Activated CD4-positive, alpha-beta T cell treated with anti-CD3 and anti-CD28 coated beads, Interleukin-10, Interleukin-2, amounts not matched to agents 100 ng/mL and 50 ng/mL, durations not matched to agents 16 hours and 8 hours (primary cell): ENCODE measurements around the gene KIF19.

Source experiments
- DNase-seq: peaks from one replicate; pipeline ENCODE4 v3.0.0-alpha.2; 2020

KIF19 gene

GRCh38 chr17:74304184-74304583 lies 21.8 kb upstream of the KIF19 start:
- no peak for DNase-seq

- peak; percentile 19 for DNase-seq
Observed at GRCh38 chr17:74305865-74306654, 20.0 kb upstream of the KIF19 start.

GRCh38 chr17:74307984-74308773 lies 17.8 kb upstream of the KIF19 start:
- no peak for DNase-seq

DNA sequence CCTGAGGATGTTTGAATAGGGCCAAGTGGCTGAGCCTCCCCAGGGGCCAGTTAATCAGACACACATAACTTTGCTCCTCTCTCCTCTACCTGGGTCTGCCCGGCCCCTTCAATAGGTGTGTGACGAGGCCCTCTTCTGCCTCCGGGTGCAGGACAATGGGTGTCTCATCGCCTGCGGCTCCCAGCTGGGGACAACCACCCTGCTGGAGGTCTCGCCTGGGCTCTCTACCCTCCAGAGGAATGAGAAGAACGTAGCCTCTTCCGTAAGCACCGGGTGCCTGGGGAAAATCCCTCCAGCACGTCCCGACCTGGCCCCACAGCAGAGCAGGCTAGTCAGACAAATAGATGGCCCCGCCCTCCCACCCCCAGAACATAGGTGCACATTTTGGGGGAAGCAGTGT lies 16.1 kb upstream of the KIF19 start:
- no peak for DNase-seq

- no peak for DNase-seq
Observed at GRCh38 chr17:74314877-74315276, 11.1 kb upstream of the KIF19 start.

- DNase-seq, result no peak
Observed at GRCh38 chr17:74316220-74316619, 9.8 kb upstream of the KIF19 start.

DNA sequence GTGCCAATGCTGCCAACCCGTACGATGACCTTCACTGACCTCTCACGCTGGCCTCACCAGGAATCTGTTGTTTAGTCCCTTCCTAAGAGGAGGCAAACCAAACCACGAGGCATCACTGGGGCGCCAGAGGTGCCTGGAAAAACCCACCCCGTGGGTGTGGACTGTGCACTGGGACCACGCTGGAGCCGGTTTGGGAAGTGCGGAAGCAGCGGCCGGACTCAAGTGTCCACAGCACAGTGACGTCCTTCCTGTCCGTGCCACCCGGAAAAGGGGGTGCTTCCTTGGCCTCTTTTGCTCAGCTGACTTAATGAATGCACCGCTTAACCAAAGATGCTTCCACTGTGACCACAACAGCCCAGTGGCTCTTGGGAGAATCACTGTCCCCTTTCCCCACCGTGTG lies 9.0 kb upstream of the KIF19 start:
- no peak for DNase-seq

GRCh38 chr17:74318391-74318790 lies 7.6 kb upstream of the KIF19 start:
- no peak for DNase-seq

- no peak for DNase-seq
Observed at GRCh38 chr17:74324521-74324920, 1.5 kb upstream of the KIF19 start.

DNA sequence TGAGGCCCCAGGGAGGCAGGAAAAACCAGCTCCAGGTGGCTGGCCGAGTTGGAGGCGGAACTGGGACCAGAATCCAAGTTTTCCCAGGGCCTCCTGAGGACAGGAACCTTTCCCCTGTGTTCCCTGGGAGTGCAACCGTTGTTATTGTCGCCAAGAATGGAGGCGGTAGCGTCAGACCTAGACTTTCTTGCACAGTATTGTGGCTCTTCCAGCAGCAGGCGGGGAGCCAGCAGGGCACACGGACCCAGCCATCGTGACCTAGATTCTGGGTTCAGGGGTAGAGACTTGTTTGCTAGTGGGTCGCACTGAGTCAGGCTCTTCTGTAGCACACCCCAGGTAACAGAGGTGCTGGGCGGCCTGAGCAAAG lies 667 bp upstream of the KIF19 start:
- DNase-seq, result no peak

DNA sequence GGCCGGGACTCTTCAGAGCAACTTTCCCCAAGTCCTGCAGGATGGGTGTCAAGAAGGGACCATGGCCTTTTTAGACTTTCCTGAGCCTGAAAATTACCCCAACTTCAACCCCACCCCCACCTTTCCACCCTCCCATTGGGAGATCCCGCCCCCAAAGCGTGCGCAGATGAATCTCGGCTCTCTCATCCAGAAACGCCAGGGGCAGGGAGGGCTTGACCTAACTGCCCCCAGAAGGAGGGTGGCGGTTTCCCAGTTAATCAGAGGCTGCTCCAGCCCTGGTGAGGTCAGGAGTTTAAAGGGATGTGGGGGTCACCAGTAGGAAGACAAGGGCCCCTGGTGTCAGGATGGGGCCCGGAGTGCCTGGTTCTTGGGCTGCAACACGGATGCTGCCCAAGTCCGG lies 480 bp downstream of the KIF19 start:
- DNase-seq, result no peak

DNA sequence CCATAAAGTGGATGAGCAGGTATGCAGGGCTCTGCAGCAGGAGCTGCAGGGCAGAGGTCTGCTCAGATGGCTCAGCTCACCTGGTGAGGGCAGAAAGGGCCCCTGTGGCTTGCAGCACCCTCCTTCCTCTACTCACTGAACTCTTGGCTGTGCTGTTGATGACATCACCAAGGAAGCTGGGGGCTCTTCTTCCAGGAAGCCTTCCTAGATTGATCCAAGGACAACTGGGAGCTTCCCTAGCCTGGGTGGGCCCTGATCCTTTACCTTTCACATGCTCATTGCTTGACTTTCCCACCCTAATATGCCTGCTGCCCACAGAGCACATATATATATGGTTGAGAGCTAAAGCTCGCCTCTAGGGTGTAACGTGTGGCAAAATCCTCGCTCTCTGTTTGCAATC lies 2.5 kb downstream of the KIF19 start:
- no peak for DNase-seq

GRCh38 chr17:74329378-74329777 lies 3.4 kb downstream of the KIF19 start:
- no peak for DNase-seq

DNA sequence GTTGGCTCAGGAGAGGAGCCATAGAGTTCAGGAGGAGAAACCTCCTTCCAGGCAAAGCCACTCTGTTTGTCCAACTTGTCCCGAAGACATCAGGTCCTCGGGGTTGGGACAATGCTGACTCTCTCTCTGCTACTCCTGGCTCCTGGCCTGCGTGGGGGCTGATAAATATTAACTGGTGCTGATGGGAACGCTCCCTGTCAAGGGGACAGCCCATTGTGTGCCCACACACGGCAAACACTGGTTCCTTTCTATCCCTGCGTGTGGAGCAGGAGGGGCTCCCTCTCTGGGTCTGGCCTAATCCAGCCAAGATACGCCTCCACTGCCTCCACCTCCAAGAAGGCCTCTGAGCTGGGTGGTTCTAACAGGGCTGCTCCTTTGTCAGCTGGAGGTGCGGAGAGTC lies 4.4 kb downstream of the KIF19 start:
- DNase-seq, result no peak

DNA sequence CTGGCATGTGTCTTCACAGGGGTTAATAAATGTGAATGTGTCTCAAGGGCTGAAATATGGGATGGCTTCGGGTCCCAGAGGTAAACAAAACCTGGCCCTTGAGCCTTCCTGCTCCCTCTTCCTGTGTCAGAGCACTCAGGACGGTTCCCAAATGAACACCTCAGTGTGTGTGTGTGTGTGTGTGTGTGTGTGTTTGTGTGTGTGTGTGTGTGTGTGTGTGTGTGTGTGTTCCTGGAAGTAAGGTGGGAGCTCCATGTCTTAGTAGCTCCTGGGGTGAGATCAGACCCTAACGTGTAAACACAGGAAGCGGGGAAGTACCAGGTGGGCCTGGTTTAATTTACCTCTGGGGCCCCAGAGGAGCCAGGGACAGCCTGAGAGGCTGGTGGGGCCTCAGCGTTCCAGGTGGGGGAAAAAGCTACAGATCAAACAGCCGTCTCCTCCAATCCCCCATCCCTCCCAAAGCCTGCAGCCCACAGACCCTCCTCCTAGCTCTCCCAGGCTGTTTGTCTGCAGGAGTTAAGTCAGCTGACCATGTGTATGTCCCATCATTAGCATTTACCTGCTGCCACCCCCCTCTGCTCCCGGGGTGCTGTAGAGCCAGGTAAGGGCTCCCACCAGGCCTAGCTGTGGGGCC lies 6.1 kb downstream of the KIF19 start:
- DNase-seq, result no peak

- no peak for DNase-seq
Observed at GRCh38 chr17:74332763-74333283, 6.8 kb downstream of the KIF19 start.

- DNase-seq, result no peak
Observed at GRCh38 chr17:74334393-74335039, 8.5 kb downstream of the KIF19 start.

GRCh38 chr17:74335529-74336062 lies 9.6 kb downstream of the KIF19 start:
- no peak for DNase-seq

- DNase-seq, result no peak
Observed at GRCh38 chr17:74336307-74336706, 10.3 kb downstream of the KIF19 start.

- DNase-seq, result no peak
Observed at GRCh38 chr17:74337834-74338500, 11.9 kb downstream of the KIF19 start.

DNA sequence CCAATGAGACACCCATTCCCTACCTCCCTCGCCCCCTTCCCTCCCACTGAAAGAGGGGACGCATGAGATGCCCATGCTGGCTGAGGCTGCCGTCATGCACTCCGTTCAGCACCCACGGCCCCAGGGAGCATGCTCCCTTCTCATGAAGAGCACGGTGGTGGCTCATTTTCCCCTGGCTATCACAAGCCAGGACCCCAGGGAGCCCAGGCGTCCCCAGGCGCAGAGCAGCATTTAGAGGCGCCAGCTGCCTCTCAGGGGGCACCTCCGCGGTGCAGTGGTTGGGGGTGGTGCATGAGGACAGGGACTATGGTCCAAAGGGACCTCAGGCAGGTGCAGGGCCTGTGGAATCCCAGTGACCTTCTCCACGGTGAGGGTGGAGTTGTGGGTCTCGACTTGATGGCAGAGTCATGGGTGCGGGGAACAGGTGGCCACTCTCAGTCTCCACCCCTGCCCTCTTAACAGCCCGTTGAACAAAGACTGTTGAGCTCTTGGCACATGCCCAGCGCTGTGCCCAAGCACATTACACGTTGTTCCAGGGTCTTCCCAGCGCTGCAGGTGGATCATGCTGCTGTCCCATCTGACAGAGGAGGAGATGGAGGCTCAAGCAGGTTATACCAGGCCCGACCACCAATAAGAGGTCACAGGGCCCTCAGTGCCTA lies 13.6 kb downstream of the KIF19 start:
- no peak for DNase-seq
